Measurements from ENCODE around the gene EFHD1.

The EFHD1 gene, protein sequence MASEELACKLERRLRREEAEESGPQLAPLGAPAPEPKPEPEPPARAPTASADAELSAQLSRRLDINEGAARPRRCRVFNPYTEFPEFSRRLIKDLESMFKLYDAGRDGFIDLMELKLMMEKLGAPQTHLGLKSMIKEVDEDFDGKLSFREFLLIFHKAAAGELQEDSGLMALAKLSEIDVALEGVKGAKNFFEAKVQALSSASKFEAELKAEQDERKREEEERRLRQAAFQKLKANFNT

DNA sequence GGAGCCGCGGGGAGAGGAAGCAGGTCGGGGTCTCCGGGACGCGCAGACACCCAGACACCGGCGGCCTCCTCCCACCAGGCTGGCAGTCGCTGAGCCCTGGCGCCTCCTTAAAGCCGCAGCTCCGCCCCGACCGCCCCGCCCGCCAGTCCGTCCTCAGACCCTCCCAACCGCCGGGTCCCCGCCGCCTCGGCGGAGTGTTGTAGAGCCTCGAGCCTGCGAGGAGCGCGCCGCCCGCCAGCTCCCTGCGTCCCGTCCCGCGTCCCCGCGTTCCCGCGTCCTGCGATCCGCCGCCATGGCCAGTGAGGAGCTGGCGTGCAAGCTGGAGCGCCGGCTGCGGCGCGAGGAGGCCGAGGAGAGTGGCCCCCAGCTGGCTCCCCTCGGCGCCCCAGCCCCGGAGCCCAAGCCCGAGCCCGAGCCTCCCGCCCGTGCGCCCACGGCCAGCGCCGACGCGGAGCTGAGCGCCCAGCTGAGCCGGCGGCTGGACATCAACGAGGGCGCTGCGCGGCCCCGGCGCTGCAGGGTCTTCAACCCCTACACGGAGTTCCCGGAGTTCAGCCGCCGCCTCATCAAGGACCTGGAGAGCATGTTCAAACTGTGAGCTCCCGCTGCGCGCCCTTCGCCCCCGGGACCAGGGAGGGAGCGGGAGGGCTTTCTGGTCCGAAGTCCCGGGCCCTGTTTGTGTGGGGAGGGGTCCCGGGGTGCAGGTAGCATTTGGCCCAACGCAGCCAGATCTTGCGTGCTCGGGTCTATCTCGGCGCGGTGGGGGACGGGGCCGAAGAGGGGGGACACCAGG lies at the start of gene EFHD1:
TSS of gene EFHD1 (plus strand) at position 192 of the 793 bp plus-strand sequence. CDS start at position 293, 101 bp downstream.
- DNase-seq = peak; percentile 47 to 76

DNA sequence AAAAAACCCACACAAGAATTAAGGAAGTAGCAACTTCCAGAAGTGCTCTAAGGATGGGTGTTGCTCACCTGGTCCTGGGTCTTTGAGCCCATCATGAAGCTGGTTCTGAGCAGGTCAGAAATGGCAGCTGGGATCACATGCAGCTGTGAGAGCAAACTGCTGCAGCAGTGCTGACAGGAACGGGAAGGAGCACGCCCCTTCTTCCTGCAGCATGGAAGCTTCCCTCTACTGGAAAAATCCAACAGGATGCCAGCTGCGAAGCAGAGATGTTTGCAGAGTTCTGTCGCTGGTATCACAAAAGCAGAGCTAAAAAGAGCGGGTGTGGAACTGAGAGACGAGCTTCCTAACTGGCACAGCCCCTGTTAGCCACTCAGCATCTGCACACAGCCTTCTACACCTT lies 49.2 kb upstream of the EFHD1 start:
- DNase-seq = no peak

DNA sequence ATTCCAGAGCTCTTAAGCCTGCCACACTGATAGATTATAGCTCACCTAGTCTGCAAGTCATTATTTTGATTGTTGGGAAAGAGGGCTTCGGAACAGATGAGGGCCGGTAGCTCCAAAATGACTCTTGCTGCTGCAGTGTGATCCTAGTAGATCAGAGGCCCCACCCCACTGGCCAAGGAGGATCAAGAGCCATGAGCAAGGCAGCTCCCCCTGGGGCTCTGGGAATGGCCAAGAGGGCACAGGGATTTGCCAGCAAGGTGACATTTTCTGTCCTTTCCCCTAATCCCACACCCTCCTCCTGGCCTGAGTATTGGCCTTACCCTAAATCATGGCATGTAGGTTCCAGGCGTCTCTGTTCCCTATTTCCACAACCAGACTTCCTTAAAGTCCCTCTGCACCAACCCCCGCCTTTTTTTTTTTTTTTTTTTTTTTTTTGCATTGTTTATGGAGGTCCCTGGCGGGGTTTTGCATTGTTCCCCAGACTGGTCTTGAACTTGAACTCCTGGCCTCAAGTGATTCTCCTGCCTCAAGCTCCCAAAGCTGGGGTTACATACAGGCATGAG lies 46.4 kb upstream of the EFHD1 start:
- DNase-seq = no peak

DNA sequence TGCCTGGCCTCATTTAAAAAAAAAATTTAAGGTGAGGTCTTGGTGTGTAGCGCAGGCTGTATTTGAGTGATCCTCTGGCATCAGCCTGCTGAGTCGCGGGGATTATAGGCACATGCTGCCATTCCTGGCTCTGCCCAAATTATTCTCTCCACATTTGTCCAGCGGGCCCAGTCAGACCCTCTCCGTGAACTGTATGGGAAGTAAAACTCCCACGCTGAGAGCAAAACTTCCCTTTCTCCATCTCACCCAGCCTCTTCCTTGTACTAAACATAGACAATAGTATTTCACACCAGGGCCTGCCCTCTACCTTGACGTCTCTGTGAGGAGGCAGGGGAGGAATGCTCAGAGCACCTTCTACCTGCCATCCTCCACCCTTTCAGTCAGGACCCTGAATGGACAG lies 45.9 kb upstream of the EFHD1 start:
- DNase-seq = no peak

DNA sequence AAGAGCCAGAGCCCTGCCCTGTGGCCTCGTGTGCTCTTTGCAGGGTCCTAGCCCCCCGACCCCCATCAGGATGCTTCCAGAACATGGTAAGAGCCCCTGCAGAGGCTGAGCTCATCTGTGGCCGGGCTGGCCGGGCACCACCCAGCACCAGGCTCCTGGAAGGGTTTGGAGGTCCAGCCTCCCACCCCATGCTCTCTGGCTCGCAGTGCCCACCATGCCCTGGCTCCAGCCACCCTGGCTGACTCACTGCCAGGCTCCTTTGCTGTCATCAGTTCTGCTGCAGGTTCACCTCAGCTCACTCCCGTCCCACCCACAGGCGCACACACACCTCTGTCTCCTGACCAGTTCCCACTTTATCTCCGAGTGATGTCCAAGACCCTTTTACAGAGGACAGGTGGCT lies 45.4 kb upstream of the EFHD1 start:
- no peak for DNase-seq

DNA sequence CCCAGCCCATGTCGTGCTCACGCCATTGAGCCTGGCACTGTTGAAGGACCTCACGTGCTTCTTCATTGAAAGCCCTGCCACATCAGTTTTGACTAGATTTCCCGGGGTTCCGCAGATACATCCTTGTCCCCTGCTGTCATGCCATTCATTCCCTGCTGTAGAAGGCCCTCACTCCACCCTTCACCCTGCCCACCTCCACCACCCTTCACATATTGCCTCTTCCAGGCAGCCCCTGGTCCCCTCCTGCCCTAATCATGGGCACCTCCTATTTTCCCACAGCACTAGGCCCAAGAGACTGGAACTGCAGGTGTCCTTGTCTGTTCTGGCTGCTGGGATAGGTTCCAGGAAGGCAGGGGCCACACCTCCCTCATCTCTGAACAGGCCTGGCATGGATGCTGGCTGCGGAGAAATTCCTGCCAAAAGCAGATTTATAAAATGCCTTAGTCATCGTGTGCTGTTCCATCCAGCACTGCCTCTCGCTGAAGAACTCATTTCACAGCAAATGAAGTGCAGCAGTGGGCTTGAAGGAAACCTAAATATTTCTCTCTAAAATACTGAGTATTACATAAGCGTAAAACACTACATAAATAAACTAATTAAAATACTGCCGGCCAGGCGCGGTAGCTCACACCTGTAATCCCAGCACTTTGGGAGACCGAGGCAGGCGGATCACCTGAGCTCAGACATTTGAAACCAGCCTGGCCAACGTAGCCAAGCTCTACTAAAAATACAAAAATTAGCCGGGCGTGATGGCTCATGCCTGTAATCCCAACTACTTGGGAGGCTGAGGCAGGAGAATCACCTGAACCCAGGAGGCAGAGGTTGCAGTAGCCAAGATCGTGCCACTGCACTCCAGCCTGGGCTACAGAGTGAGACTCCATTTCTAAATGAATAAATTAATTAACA lies 44.5 kb upstream of the EFHD1 start:
- no peak for DNase-seq

DNA sequence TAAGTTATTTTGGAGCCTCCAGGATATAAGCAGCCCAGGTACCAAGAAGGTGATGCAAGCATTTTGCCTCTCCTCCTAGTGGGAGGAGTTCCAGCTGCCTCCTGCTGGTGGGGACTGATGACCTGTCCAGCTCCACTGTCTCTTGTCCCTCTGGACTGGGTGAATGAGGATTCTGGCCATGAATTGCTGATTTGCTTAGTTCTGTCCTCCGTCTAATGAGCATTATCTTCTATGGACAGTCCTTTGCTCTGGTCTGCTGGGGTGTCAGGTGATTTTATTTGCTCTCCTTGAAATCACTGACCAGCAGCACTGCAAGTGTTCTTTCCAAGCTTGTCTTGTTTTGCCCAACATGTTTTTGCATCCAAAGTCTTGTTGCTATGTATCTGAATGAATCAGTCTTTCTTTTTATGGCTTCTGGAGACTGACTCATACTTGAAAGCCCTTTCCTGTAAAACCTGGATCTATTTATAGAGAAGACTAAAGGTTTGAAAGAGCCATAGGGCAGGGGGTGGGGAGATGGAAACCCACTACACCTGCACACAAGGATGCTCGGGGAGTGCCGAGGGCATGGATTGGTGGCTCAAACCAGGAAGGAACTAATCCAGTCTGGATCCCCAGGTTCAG lies 40.5 kb upstream of the EFHD1 start:
- DNase-seq = no peak

DNA sequence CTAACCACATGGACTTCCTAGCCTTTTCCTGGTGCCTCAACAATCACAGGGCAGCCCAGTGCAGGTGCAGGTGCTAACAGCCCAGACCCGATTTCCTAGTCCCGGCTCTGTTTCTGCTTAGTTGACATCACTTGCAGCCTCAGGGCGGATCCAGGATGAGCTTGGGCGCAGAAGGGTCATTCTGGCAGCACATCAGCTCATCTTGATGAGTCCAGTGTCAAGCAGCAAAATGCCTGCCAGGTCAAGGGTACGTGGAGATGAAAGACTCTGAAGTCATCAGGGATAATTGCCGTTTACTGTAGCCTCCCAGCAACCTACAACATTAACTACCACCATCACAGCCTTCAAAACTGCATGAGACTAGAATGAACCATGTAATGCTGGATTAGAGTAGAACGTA lies 39.4 kb upstream of the EFHD1 start:
- DNase-seq = no peak

DNA sequence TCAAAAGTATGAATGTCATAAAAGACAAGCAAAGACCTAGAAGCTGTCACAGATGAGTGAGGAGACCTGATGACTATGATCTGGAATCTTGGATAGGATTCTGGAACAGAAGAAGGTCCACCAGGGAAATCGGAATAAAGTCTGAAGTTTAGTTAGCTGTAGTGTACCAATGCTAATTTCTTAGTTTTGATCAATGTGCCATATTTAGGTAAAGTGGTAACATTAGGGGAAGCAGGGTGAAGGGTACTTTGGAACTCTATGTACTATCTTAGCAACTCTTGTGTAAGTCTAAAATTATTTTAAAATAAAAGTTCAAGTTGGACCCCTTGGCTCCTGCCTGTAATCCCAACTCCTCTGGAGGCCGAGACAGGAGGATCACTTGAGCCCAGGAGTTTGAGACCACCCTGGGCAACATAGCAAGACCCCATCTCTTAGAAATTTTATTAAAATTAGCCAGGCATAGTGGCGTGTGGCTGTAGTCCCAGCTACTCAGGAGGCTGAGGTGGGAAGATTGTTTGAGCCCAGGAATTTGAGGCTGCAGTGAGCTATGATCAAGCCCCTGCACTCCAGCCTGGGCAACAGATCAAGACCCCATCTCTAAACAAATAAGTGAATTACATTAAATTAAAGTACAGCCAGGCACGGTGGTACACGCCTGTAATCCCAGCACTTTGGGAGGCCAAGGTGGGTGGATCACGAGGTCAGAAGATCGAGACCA lies 35.9 kb upstream of the EFHD1 start:
- no peak for DNase-seq

DNA sequence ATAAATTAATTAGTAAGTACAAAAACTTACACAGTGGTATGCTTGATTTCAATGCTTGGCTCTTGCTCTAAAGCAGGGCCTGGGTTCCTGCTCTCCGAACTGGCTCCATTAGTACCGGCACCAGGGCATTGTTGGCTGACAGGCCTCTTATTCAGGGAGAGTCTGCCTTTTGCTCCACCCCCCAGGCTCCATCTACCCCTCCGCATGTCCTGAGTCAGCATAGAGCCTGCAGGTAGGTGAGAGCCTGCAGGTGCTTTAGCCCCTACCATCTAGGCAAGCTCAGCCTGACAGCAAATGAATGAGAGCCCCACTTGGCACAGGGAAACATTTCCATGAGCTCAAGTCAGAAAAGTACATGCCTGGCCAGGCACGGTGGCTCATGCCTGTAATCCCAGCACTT lies 35.1 kb upstream of the EFHD1 start:
- DNase-seq = no peak

DNA sequence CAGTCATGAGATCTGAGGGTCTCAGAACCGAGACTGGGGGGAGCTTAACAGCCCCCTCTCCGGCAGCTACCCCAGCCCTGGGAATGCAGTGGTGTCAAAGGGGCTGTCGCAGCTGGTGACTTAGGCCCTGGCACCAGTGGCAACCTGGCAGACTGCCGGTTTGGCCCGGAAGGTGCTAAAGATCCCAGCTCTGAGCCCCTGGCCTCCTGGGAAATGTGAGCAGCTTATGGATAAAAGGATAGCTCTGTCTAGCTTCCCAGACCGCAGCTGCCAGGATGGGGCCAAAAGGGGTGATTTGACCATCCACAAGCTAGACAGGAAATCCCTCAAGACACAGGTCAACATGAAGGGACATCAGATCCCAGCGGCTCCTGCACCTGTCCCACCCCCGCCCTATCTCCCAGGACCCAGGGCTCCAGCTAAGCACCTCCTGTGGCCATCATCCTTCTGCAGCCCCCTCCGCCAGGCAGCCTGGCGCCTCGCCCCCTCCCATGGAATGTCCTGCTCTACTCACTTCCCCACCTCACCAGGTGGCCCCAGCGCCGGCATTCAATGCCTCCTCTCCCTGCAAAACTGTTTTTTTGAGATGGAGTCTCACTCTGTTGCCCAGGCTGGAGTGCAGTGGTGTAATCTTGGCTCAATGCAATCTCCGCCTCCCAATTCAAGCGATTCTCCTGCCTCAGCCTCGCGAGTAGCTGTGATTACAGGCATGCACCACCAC lies 33.2 kb upstream of the EFHD1 start:
- DNase-seq = no peak

DNA sequence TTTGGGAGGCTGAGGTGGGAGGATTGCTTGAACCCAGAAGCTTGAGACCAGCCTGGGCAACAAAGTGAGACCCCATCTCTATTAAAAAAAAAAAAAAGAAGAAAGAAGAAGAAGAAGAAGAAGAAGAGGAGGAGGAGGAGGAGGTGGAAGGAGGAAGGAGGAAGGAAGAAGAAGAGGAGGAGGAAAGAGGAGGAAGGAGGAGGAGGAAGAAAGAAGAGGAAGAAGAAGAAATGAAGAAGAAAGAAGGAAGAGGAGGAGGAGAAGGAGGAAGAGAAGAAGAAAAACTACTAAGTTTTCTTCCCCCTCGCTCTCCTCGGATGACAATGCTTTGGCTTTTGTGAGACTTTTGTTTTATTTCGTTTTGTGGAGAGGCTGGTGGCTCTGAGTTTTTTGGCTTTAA lies 30.1 kb upstream of the EFHD1 start:
- DNase-seq = no peak

DNA sequence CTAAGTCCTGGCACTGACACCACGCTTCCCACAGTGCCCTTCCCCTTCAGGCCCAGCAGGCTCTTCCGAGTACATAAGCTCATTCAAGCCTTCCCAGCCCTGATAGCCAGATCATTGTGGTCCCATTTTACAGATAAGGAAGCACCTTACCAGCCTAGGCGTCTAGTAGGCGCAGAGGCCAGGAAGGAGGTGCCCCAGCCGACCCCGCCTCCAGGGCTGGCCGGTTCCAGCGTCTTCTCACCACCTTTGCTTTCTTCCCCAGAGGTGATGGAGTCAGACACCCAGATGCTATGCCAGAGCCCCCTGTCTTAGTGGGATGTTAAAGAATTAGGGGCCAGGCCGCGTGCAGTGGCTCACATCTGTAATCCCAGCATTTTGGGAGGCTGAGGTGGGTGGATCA lies 28.9 kb upstream of the EFHD1 start:
- DNase-seq = no peak

DNA sequence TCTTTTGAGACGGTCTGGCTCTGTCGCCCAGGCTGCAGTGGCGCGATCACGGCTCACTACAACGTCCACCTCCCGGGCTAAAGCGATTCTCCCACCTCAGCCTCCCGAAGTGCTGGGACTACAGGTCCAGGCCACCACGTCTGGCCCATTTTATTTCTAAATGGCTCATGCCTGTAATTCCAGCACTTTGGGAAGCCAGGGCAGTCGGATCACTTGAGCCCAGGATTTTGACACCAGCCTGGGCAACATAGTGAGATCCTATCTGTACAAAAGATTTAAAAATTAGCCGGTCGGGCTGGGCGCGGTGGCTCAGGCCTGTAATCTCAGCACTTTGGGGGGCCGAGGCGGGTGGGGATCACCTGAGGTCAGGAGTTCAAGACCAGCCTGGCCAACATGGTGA lies 26.4 kb upstream of the EFHD1 start:
- no peak for DNase-seq

DNA sequence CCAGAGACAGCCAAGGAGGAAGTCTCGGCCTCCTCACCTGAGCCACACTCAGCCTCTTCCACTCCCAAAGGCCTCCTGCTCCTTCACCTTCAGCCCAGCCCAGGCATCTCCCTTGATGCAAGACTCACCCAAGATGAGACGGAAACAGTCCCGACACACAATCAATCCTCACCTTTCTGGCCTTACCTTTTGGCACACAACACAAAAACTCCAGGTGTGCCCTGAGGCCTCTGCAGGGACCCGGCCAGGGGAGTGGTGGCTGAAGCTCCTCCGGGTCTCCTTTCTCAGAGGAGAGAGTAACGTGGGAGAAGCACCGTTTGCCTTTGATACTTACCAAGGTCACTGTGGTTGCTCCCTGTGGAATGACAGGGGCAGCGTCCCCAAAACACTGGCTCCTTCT lies 23.8 kb upstream of the EFHD1 start:
- DNase-seq = no peak

DNA sequence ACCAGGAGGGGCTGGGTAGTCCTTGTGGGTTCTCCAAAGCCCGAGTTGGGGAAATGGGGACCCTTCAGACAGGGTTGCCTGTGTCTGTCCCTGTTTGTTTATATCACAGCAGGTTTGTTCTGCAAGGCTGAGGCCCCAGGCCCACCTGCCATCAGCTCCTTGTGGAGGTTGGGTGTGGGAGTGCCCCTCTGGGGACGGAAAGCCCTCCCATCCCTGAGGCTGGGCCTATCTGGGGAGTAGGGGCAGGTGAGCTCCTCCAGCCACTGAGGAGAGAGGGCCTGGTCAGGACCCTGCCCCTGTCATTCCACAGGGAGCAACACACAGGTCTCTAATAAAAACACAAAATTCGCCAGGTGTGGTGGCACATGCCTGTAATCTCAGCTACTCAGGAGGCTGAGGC lies 23.3 kb upstream of the EFHD1 start:
- DNase-seq = no peak

DNA sequence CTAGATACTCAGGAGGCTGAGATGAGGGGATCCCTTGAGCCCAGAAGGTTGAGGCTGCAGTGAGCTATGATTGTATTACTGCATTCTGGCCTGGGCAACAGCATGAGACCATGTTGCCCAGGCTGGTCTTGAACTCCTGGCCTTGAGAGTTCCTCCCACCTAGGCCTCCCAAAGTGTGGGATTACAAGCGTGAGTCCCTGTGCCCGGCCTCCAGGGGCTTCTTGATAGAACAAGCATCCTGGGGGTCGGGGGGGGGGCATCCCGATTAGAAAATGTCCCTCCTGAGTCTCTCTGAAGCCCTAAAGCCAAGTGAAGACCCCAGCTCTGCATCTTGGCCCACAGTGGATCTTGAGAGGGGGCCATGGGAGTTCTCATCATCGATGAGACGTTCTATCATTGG lies 22.3 kb upstream of the EFHD1 start:
- no peak for DNase-seq

DNA sequence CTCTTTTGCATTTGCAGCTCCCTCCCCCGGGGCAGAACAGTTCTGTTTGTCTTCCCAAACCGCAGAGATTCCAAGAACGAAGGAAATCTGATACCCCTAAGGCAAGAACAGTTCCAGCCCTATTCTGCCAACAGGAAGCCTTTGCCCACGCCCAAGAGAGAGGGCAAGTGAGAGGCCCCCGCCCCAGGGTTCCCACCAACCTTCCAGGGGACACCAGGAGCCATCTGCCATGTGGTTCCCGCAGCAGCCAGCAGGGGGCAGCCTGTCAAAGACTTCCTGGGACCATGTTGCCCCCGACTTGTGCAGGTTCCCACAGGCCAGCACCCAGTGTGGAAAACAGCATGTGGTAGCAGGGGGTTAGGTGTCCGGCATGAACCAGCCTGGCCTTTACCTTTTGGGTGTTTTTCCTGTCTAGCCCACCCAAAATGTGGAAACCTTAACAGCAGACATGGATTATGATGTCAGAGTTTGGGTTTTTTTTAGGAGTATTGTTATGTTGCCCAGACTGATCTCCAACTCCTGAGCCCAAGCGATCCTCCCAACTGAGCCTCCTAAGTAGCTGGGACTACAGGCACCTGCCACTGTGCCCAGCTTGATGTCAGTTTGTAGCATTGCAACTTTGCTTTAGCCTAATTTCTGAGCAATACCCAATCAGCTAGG lies 21.7 kb upstream of the EFHD1 start:
- DNase-seq = peak; percentile 79 to 83

DNA sequence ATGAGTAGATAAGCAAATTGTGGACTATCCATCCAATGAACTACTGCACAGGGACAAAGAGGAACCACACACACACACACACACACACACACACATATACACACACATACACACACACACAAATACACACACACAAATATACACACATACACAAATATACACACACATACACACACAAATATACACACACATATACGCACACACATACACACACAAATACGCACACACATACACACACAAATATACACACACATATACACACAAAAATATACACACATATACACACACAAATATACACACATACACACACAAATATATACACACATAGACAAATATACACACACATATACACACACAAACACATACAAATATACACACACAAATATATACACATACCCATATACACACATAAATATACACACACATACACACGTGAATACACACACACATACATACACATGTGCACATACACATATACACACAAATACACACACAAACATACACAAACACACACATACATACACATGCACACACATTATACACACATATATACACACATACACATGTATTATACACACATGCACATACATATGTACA lies 19.8 kb upstream of the EFHD1 start:
- no peak for DNase-seq

DNA sequence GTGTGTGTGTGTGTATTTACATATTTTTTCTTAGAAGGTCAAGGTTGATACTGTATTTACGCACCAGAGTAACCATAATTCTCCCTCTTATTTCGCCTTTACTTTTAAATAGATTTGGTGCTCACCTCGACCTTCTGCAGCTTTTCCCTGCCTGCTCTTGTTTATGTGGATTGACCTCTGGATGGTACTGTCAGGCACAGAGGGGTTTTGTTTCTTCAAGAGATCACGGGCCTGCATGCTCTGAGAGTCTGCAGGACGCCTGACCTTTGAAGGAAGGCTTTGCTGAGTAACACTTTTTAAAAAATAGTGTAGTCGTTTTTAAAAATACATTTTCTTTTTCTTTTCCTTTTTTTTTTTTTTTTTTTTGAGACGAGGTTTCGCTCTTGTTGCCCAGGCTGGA lies 18.1 kb upstream of the EFHD1 start:
- no peak for DNase-seq
